ENCODE results near the gene VAX1. TPM values are rescaled to one million over a fixed set of nuclear protein-coding genes. Genes with fewer than 3 reads are reported as not detected.
A peak's percentile ranks its signal among the peaks of the same experiment; 100 is the strongest.
"Not testable (repeated sequence)": the region's sequence is repeated elsewhere in the genome, so short reads cannot be mapped to it uniquely, and the experiment has no call there.

Gene VAX1
- 0.58 TPM in 1 of 2 replicates, not detected in the other for total RNA-seq (ENCODE audit: low replicate concordance)
- long read RNA-seq: 0 reads

DNA sequence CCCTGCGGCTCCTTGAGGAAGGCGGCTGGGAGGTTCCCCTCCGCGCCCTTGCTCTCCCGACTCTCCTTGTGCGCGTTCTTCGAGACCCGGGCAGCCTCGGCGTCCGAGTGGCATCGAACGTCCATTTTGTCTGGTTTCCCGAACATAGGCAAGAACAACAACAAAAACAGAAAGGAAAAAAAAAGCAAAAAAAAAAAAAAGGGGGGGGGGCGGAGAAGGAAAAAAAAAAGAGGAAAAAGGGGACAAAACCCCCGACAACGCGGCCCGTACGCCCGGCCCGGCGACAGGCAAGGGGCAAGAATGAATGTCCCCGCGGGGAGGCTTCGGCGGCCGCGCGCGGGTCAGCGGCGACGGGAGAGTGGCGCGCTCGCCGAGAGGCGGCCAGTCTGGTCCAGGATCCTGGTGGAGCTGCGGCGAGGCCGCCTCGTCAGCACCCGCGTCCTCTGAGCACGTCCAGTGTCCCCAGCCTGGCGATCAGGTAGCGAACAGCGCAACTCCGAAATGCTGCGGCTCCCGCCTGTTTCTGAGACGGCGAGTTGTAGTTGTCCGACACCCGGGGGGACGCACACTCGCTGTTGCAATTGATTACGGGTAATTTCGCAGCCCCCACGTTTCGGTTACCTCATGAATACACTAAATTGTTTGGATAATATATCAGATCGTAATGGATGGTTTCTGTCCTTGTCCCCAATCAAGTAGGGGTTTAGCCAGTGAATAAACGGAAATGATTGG is at the start of gene VAX1:
Gene VAX1, minus strand, starts transcription at position 360 of the 732 bp plus-strand sequence. Its CDS starts 214 bp downstream, at position 146.
- Mint-ChIP-seq H3K27me3 (peaks cover 88% of the 10 kb centered on the region), H3K4me3 (peak within 1 kb of the TSS; percentile 86), H3K4me1 (ENCODE audit: unreplicated experiment) (peaks cover 5% of the 10 kb centered on the region), H3K9me3 (no peaks in the 10 kb centered on the region), H3K27ac (no peak within 1 kb of the TSS), H3K36me3 (peaks cover 3% of the 10 kb centered on the region)
- peak; percentile 69 for DNase-seq (ENCODE audit: extremely low spot score, unreplicated experiment)
- no peak for TF ChIP-seq CTCF (conservative IDR thresholded peaks at IDR 0.05)

- peaks cover 23% of the 10 kb centered on the region for H3K27me3 Mint-ChIP-seq
- H3K27ac Mint-ChIP-seq: no peak overlapping the region
- H3K4me1 Mint-ChIP-seq (ENCODE audit: unreplicated experiment): no peaks in the 10 kb centered on the region
- no peak overlapping the region for H3K4me3 Mint-ChIP-seq
- H3K36me3 Mint-ChIP-seq: no peaks in the 10 kb centered on the region
- DNase-seq (ENCODE audit: extremely low spot score, unreplicated experiment): no peak
- H3K9me3 Mint-ChIP-seq: peaks cover 4% of the 10 kb centered on the region
- TF ChIP-seq CTCF (conservative IDR thresholded peaks at IDR 0.05): no peak
Measured at GRCh38 chr10:117186832-117187615, 49.0 kb upstream of the VAX1 start.

GRCh38 chr10:117185817-117186216 is 47.7 kb upstream of the VAX1 start:
- peaks cover 21% of the 10 kb centered on the region for H3K27me3 Mint-ChIP-seq

GRCh38 chr10:117184821-117185220 is 46.8 kb upstream of the VAX1 start:
- TF ChIP-seq CTCF (conservative IDR thresholded peaks at IDR 0.05): no peak
- peaks cover 4% of the 10 kb centered on the region for H3K9me3 Mint-ChIP-seq
- H3K36me3 Mint-ChIP-seq: no peaks in the 10 kb centered on the region
- H3K27ac Mint-ChIP-seq: no peak overlapping the region
- DNase-seq (ENCODE audit: extremely low spot score, unreplicated experiment): no peak
- no peaks in the 10 kb centered on the region for H3K4me1 Mint-ChIP-seq (ENCODE audit: unreplicated experiment)
- H3K27me3 Mint-ChIP-seq: peaks cover 31% of the 10 kb centered on the region
- H3K4me3 Mint-ChIP-seq: no peak overlapping the region

More at GRCh38 chr10:117185817-117186216, 47.7 kb upstream of the VAX1 start:
- H3K27ac Mint-ChIP-seq; H3K4me1 Mint-ChIP-seq (ENCODE audit: unreplicated experiment); H3K36me3 Mint-ChIP-seq; H3K4me3 Mint-ChIP-seq; DNase-seq (ENCODE audit: extremely low spot score, unreplicated experiment); H3K9me3 Mint-ChIP-seq: not testable (repeated sequence)

- H3K9me3 Mint-ChIP-seq: peaks cover 4% of the 10 kb centered on the region
- no peak for TF ChIP-seq CTCF (conservative IDR thresholded peaks at IDR 0.05)
Measured at GRCh38 chr10:117184296-117184695, 46.2 kb upstream of the VAX1 start.

GRCh38 chr10:117178190-117178589 is 40.1 kb upstream of the VAX1 start:
- TF ChIP-seq CTCF (conservative IDR thresholded peaks at IDR 0.05): no peak
- H3K36me3 Mint-ChIP-seq: no peaks in the 10 kb centered on the region
- DNase-seq (ENCODE audit: extremely low spot score, unreplicated experiment): no peak
- no peak overlapping the region for H3K27ac Mint-ChIP-seq
- no peak overlapping the region for H3K4me3 Mint-ChIP-seq
- no peaks in the 10 kb centered on the region for H3K9me3 Mint-ChIP-seq
- H3K27me3 Mint-ChIP-seq: peaks cover 72% of the 10 kb centered on the region
- H3K4me1 Mint-ChIP-seq (ENCODE audit: unreplicated experiment): peaks cover 9% of the 10 kb centered on the region

More at GRCh38 chr10:117184296-117184695, 46.2 kb upstream of the VAX1 start:
- Mint-ChIP-seq H3K36me3 (no peaks in the 10 kb centered on the region), H3K27ac (no peak overlapping the region), H3K4me1 (ENCODE audit: unreplicated experiment) (no peaks in the 10 kb centered on the region), H3K4me3 (no peak overlapping the region), H3K27me3 (peaks cover 34% of the 10 kb centered on the region)
- no peak for DNase-seq (ENCODE audit: extremely low spot score, unreplicated experiment)
